SK-N-MC (cell line): Measurements from ENCODE around the gene PHTF1.

Source experiments
- EZH2 ChIP-seq: fragments of 200-600 bp; sonication (generic); IDR thresholded peaks from one replicate; pipeline ENCODE4 v1.6.1; 2017; ENCODE audit warnings: antibody characterized with exemption
- FOXP2 ChIP-seq: optimal IDR thresholded peaks from 2 replicates; pipeline ENCODE3; 2011; ENCODE audit warnings: mild to moderate bottlenecking, moderate library complexity; ENCODE audit not compliant: insufficient read depth; ENCODE audit errors: extremely low read length, control extremely low read depth
- POLR2AphosphoS5 ChIP-seq: IDR thresholded peaks from 2 replicates; pipeline ENCODE4 v1.6.1; 2012; ENCODE audit warnings: mild to moderate bottlenecking, low read depth, low read length, borderline replicate concordance

GRCh38 chr1:113676524-113676923, 82.8 kb downstream of the PHTF1 start:
- TF ChIP-seq EZH2 = no peak
- no peak for TF ChIP-seq POLR2AphosphoS5
- TF ChIP-seq FOXP2 = no peak
